NT2/D1 (cell line): ENCODE results near the gene TMEM92.

Experiments
- SUZ12 ChIP-seq: IDR thresholded peaks from 2 replicates; pipeline ENCODE4 v1.6.1; 2011; ENCODE audit not compliant: insufficient read length, insufficient read depth; ENCODE audit errors: extremely low read depth
- YY1 ChIP-seq: IDR thresholded peaks from 2 replicates; pipeline ENCODE4 v1.6.1; 2011; ENCODE audit not compliant: insufficient read length, insufficient read depth
- ZNF274 ChIP-seq: IDR thresholded peaks from 2 replicates; pipeline ENCODE4 v1.6.1; 2011; ENCODE audit warnings: mild to moderate bottlenecking, low read depth, low read length

DNA sequence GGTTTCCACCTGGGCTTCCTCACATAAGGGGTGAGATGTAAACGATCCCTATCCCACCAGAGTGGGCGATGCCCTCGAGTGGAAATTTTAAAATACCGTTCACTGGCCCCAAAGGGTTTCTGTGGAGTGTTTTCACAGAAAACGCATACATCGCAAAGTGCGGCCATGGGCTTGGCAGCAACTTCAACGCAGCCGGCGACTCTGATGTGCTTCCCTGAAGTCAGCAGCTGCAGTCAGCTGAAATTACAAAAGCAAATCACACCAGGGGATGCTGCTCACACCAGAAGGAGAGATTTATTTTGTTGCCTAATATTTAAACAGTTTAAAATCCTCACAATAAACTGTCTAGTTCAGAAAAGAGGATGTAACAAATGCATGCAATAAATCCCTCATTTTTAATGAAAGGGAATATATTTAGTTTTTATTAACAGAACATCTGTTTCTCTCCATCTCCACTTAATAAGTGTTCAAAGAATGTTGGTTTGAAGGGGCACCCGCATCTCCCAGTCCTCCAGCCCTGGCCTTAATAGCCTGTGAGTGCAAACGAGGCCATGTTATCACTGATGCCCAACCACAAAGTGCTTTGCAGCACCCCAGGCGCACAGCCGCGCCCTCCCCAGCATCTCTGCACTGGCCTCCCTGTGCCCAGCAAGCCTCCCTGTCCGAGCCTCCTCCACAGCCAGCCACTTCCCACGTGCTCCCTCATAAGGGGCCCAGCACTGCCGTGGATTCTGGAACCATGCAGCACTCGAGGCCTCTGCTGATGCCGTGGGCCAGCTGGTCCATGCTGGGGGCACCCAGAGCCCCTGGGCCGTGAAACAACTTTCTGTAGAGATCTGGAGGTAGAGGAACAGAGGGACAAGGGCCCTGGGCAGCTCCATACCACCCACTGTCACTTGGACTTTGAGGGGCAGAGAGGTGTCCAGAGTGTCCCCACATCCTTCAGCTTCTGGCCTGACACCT is 54.4 kb downstream of the TMEM92 start:
- TF ChIP-seq YY1, result no peak
- TF ChIP-seq SUZ12, result no peak
- TF ChIP-seq ZNF274, result no peak
